Measurements from ENCODE around the gene NEFH.

The NEFH gene

DNA sequence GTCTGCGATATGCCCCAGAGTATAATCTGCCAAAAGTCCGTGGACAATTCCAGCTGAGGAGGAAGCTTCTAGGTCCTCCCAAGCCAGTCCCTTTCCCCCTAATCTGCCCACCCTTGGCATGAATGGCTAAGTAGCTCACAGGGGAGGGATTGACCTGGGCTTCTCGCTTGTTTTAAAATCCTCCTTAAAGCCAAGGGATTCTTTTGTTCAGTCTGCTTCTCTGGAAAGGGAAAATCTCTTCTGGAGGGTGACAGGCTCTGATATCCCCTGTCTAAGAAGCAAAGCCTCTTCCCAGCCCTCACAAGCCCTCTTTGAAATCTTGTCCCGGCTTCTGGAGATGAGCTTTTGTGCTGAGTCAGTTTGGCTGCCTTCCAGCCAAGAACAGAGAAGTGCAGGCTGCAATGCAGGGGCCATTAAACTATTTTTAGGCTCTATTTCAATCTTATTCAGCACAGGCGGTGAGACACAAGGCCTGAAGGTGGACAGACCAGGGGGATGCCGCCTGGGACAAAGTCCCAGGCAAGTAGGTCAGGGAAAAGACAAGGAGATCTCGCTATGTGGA is 23.9 kb downstream of the NEFH start:
- no peak for DNase-seq (ENCODE audit: low read depth in 3 of 3)

DNA sequence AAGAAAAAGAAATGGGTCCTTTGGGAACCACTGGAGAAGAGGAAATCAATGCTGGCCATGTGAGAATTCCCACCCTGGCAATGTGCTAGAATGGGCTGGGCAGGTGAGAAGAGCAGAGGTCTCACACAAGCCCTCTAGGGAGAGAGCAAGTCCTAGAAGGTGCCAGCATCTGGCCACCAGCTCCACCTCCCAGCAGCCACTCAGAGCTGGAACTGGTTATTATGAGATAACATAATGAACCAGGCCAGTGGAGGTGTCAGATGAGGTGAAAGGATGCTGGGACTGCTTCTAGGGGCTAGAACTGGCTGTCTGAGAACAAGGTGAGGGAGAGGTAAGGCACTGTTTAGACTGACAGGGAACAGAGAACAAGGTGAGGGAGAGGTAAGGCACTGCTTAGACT is 29.3 kb downstream of the NEFH start:
- no peak for DNase-seq (ENCODE audit: low read depth in 3 of 3)

DNA sequence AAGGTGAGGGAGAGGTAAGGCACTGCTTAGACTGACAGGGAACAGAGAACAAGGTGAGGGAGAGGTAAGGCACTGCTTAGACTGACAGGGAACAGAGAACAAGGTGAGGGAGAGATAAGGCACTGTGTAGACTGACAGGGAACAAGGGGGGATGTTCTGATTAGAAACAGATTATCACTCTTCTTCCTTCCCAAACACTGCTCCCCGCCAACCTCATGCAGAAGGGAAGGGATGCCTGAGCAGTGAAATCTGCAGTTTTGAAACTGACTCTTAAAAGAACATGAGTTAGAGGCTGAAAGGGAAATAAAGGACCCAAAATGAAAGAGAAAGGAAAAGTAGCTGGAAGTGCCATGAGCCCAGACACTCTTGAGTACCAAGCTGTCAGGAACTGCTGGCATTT is 29.8 kb downstream of the NEFH start:
- no peak for DNase-seq (ENCODE audit: low read depth in 3 of 3)

DNA sequence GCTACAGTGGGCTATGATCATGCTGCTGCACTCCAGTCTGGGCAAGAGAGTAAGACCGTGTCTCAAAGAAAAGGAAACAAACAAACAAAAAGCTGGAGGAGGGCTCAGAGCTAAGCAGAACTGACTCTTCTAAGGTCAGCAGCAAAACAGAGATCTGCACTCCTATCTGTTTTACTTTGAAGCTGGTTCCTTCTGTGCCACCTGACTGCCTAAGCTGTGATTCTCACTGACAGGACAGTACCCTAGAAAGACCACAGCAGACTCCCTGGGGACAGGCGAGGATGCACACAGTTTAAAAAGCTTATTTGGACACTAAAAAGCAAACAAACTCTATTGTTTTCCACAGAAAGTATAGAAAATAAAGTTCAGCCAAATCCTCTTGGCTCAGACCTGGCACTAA is 30.5 kb downstream of the NEFH start:
- DNase-seq (ENCODE audit: low read depth in 3 of 3): no peak

DNA sequence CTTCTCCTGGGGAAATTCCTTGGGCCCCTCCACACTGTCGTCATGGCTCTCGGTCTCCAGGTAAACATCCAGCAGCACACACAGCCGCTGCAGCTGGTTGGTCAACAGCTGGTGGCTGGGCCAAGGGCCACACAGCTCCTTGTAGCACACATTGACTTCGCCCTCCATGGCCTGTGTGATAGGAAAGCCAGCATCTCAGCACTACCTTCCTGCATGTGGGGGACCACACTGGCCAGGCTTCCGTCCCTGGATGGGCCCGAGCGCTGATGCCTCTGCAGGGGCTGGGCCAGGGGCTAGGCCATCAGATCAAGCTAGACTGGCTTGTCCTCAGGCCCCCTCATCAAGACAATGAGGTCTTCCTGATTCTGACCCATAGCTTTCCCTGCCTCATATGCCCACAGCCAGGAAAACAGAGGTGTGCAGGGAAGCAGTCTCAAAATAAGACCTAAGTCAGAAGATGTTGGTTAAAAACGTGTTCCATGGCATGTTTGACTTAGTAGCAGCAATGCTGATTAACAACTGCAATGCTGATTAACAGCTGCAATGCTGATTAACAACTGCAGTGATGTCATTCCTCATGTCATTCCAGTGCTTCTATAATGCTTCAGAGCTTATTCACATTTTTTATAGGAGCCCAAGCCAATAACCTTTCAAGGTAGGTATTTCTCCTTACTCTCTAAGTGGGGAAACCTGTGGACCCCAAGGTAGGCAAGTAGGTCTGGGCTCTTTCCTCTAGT is 31.3 kb downstream of the NEFH start:
- DNase-seq (ENCODE audit: low read depth in 3 of 3): no peak

DNA sequence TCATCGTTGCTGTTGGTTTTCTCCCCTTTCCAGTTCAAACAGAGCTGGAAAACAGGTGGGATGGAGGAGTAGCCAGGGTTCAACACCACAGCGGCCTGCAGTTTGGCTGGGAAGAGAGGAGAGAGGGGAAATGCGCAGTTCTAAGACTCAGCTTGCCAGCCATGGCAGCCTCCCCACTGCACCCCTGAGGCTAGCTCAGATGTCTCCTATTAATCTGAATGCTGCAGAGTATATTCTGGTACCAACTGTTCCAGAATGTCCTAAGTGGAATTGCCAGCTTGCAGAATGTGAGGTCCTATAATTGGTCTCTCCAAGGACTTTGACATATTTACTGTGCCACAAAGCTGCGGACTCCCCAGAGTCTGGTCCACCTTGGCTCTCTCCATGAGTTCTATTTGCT is 32.0 kb downstream of the NEFH start:
- no peak for DNase-seq (ENCODE audit: low read depth in 3 of 3)

DNA sequence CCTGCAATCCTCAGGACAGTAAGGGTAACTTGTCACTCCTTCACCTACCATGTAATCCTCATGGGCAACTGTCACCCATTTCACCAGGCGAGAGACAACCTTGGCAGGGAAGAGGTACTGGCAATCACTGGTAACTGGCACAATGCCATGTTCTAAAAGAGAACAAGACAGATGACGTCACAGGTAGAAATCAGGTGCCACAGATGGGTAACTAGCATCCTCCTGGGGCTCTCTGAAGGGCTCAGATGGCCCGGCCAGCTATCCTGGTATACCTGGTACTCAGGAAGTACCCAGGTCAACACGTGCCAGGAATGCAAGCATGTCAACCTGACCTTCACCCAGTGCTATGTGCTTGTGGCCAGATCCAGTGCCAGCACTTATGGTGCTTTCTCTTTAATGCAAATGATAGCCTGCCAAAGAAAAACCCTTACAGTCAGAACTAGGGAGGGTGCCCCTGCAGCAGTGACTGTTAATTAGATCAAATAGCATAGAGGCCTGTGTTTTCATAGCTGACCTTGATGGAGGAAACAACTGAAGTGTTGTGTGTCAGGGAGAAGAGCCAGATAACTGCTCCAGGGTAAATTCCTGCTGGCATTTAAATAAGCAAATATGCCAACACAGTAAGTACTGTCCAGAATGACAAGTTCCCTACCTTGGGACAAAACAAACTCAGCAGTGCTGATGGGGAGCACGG is 37.3 kb downstream of the NEFH start:
- DNase-seq (ENCODE audit: low read depth in 3 of 3): no peak

DNA sequence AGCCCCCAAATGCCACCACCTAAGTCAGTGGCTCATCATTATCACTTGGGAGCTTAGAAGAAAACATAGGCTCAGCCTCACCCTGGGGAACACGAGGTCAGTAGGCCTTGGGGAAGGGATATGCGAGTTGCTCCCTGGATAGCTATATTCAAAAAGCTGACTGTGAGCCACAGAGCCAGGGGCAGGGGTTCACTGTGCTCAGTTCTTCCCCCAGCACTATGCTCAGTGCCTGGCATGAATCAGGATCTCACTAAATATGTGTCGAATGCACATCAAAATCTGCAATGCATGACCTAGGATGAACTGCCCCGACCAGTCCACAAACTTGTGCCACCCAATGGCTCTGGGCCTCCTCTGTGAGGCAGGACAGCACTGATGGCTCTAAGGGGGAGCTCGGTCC is 38.4 kb downstream of the NEFH start:
- DNase-seq (ENCODE audit: low read depth in 3 of 3): no peak

DNA sequence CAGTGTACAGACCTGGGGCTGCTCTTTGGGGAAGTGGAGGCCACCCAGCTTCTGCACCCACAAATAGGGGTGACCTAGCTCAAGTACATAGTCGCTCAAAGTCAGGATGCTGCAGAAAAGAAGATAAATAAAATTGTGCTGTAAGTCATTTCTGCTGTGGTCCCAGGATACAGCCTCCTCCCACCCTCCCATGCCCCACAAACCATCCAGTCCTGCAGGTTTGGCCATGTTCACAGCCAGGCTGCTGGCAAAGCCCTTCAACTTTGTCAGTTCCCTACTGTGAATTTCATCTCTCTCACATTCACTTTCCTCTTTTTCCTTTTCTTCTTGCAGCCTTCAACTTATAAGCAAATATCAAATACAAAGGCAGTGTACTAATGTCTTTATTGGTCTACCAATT is 40.0 kb downstream of the NEFH start:
- no peak for DNase-seq (ENCODE audit: low read depth in 3 of 3)

DNA sequence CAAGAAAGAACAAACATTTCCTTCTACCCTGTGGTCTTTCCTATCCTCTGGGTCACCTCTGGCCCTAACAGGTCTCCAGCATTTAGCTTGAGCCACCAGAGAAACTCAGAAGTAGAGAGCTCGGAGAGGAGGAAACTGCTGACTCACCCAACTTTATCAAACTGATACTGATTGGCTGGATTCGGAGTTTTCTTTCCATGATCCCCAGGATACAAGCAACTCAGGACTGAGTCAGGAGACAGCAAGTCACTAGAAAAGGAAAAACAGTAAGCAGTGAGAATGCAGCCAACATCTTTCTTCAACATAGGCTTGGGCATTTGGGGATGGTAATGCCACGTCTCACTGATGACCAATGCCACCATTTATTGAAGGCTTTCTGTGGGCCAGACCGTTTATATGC is 40.8 kb downstream of the NEFH start:
- DNase-seq (ENCODE audit: low read depth in 3 of 3): no peak

DNA sequence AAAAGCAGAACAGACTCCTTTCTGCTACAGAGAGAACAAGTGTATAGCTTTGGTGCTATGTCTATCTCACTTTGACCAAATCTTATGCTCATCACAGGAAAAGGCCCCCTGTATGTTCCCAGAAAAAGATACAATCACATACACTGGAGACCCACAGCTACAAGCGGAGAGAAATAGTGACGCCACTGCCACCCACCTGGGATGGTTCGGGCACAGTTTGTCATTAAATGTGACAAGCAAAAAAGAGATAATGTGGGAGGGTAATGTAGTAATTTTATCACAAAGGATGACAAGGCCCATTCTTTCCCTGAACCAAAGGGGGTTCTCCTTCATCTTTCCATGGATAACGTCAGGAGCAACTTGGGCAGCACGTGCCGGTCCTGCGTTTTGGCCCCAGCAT is 41.5 kb downstream of the NEFH start:
- no peak for DNase-seq (ENCODE audit: low read depth in 3 of 3)

DNA sequence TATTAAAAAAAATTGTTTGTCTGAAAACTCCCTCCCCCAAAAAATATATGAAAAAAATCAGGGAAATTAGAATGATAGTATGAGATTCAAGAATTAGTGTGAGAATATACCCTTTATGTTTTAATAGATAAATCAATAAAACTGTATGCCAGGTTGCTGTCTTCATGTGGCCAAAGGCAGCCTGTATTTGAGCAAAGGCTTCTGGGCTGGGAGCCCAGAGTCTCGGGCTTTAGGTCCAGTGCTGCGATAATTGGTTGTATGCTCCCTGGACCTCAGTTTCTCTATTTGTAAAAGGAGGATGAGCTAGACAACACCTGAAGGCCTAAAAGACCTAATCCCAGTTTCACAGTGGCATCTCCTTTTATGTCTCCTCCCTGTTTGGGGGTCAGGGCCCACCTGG is 43.7 kb downstream of the NEFH start:
- DNase-seq (ENCODE audit: low read depth in 3 of 3): no peak

DNA sequence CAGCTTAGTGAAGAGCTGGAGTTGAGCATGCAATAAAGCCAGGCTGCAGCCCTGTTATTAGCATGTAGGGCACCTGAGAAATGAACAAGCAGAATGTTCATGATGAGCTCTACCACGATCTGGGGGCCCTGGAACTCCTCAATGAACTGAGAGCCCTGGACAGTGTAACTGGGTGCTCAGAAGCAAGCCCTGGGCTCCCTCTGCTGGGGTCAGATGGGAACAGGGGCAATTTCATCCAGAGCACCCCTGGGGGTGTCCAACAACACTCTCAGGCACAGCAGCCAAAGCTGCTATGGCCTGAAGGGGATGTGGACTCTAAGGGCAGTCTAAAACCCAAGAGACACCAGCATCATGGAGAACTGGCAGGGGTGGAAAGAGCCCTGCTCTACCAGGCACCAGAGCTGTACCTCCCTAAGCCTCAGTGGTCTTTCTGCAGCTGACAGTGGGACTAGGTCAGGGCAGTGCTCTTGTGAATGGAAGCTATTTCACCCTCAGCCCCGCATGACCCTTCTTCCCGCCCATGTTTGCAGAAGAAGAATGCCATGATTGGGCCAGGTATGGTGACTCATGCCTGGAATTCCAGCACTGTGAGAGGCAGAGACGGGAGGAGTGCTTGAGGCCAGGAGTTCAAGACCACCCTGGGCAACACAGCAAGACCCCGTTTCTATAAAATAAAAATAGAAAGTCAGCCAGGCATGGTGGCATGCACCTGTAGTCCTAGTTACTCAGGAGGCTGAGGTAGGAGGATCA is 44.6 kb downstream of the NEFH start:
- no peak for DNase-seq (ENCODE audit: low read depth in 3 of 3)

DNA sequence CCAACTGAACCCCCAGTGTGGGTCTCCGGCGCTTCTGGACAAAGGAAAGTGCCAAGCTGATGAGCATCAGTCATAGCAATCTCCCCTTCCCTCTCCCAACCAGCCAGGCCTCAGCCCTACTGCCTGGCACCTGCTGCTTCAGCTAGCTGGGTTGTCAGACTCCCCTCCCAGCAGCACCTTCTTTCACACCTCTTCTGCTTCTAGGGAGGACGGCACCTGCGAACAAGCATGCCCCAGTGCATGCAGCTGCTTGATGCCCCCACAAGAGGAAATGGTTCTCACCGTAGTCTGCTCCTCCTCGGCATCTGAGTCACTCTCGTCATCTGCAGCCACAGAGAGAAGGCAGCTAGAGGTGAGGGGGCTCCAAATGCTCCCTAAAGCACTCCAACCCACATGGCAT is 48.1 kb downstream of the NEFH start:
- DNase-seq (ENCODE audit: low read depth in 3 of 3): no peak

DNA sequence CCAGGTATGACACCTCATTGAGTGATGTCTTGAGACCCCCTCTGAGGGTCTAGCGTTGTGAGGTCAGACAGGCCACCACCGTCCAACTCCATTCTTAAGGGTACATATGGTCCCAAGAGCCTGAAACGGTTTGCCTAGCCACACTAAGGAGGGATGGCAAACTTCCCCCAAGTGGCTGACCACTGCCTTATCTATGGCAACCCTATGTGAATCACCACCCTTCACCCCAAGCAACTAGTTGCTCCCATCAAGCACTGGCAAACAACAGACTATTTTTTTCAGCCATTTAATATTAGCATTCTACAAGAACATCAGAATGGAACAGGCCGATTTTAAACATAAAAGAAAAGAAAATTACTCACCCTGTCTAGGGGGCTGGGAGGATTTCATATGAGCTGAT is 50.7 kb downstream of the NEFH start:
- no peak for DNase-seq (ENCODE audit: low read depth in 3 of 3)

DNA sequence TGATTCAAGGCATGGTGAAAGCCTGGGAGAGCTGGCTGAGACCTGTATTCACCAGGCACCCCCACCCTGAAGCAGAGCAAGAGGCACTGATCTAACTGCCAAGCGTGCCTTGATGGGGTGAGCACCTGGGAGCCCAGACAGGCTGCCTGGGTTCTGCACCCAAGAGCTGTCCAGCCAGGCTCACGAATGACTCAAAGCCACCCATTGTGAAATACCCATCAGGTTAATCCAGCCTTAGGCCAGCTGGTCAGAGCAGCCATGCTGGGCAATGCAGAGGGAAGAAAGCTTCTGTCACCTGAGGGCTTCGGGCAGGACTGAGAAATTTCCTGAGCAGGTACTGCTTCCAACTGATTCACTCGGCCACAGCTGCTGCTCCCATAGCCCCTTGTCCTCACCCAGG is 51.4 kb downstream of the NEFH start:
- no peak for DNase-seq (ENCODE audit: low read depth in 3 of 3)

DNA sequence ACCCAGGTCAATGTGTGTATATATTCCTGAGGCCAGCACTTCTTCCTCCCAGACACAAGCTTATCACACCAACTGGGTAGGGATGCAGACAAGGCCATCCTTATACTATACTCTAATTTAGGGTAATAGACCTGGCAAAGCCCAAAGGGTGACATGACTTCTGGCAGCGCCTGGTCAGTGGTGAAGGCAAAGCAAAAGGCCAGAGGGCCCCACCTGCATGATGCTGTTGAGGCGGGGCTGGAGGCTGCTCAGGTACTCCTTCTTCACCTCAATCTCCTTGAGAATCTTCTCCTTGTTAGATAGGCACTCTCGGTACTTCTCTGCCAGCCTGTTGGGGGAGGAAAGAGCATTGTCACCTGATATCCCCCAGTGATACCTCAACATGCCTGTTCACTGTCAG is 56.4 kb downstream of the NEFH start:
- no peak for DNase-seq (ENCODE audit: low read depth in 3 of 3)

DNA sequence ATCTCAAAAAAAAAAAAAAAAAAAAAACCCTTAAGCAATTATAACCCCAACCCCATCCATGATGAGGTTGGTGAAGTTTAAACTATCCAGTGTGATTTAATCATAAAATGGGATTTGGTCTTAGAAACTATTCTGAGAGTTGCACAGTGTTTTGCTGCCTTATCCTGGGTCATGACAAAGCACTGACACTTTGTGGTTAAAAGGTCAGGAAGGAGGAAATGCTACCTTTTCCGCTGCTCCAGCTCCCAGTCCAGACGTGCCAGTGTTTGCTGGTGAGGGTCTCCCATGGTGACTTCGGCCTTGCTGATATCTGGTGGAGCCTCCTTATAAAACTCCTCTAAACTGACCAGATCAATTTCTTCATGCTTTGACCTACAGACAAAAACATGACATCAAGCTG is 59.1 kb downstream of the NEFH start:
- no peak for DNase-seq (ENCODE audit: low read depth in 3 of 3)

Measured in stimulated activated CD4-positive, alpha-beta T cell treated with anti-CD3 and anti-CD28 coated beads, TNF-alpha, amount 100 ng/mL, for 4 hours (primary cell).